GM18951 (cell line): ENCODE results near the gene LZTFL1.

ENCODE experiments used
- POLR2A ChIP-seq: IDR thresholded peaks from 4 replicates; pipeline ENCODE4 v1.6.1; 2011; ENCODE audit warnings: mild to moderate bottlenecking; ENCODE audit not compliant: insufficient read length, insufficient read depth; ENCODE audit errors: extremely low read depth
- in situ Hi-C: fragments of 300-500 bp; cut with MboI; formaldehyde crosslinking; loops from one replicate; pipeline ENCODE4 v1.12.0; 2022; ENCODE audit warnings: low sequenced_read_pairs, mixed read lengths, inconsistent platforms; ENCODE audit not compliant: unreplicated experiment

Gene LZTFL1

GRCh38 chr3:45779746-45780735 is 61.9 kb downstream of the LZTFL1 start:
- TF ChIP-seq POLR2A = no peak
- in situ Hi-C loops = no loop called here

DNA sequence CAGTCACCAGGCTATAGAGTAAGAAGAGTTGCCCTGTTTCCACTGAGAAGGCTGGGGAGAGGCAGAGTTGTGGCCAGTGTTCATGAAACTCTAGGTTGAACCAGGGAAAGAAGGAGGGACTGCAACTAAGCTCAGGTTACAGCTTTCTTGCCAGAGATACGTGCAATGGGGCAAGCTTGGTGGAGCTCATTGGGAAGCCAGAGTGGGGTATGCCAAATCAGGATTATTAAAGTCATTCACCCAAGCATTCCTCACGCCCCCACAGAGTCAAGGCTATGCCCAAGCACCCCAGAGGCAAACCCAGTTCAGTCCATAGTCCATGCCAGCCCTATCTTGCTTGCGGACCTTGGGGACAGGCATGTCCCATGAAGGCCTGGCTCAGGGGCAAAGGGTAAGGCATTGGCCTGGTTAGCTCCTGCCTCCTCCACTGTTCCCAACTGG is 63.1 kb downstream of the LZTFL1 start:
- in situ Hi-C loops = no loop called here
- TF ChIP-seq POLR2A = no peak

- in situ Hi-C loops = no loop called here
- no peak for TF ChIP-seq POLR2A
Measured at GRCh38 chr3:45777746-45778386, 64.1 kb downstream of the LZTFL1 start.

DNA sequence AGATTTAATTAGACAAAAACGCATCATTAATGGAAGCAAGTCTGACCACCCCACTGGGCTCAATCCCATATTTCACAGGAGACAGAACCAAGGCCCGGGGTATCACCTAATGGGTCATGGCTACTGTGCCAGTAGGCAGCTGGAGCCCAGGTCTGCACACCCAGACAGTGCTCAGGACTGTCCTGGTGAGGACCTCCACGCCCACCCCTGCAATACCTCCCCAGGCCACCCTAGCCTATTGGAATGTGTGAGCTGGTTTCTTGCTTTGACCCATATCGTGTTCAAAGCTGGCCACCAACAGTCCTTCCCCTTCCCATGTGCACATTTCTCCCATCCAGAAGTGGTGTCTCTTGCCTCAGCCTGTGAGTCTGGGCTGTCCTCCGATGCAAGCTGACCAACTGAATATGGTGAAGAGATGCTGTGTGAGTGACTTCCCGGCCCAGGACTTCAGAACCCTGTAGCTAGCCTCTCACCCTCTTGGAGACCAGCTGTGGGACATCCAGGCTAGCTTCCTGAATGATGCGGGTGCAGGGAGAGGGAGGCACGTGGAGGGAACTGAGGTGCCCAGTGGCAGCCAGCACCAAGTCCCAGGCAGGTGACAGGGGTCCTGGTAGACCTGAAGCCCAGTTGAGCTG is 64.7 kb downstream of the LZTFL1 start:
- TF ChIP-seq POLR2A = no peak
- in situ Hi-C loops = no loop called here

- in situ Hi-C loops = no loop called here
- no peak for TF ChIP-seq POLR2A
Measured at GRCh38 chr3:45776611-45777010, 65.3 kb downstream of the LZTFL1 start.

- no peak for TF ChIP-seq POLR2A
- in situ Hi-C loops = no loop called here
Measured at GRCh38 chr3:45776301-45776595, 65.7 kb downstream of the LZTFL1 start.

DNA sequence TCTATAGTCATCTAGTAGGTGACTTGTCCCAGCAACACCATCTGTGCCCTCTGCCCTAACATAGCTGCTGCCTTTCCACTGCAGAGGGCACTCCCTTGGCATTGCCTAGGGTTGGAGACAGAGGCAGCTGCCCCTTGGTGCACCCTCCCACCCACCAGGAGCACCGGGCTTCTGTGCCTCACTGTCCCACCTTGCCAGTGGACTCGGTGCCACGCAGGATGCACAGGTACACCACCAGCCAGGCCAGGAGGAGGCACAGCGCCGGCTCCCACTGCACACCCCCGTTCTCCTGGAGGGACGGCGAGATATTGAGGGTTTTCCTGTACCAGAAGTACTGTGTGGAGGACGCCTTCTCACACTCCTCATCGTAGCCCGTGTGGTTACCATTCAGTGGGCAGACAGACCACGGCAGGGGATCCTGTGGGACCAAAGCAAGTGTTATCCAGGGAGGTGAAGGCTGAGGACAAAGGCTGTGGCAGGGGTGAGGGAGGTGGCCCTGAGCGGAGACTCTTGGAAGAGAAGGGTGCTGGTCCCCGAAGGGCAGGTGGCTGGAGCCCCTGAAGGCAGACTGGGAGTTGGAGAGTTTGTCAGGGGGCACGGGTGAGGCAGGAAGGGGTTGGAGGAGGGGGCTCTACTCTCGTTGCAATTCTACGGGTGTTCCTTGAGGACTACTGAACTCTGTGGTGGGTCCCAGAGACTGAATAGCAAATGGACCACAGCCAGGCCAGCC is 66.2 kb downstream of the LZTFL1 start:
- TF ChIP-seq POLR2A = no peak
- in situ Hi-C loops = no loop called here

DNA sequence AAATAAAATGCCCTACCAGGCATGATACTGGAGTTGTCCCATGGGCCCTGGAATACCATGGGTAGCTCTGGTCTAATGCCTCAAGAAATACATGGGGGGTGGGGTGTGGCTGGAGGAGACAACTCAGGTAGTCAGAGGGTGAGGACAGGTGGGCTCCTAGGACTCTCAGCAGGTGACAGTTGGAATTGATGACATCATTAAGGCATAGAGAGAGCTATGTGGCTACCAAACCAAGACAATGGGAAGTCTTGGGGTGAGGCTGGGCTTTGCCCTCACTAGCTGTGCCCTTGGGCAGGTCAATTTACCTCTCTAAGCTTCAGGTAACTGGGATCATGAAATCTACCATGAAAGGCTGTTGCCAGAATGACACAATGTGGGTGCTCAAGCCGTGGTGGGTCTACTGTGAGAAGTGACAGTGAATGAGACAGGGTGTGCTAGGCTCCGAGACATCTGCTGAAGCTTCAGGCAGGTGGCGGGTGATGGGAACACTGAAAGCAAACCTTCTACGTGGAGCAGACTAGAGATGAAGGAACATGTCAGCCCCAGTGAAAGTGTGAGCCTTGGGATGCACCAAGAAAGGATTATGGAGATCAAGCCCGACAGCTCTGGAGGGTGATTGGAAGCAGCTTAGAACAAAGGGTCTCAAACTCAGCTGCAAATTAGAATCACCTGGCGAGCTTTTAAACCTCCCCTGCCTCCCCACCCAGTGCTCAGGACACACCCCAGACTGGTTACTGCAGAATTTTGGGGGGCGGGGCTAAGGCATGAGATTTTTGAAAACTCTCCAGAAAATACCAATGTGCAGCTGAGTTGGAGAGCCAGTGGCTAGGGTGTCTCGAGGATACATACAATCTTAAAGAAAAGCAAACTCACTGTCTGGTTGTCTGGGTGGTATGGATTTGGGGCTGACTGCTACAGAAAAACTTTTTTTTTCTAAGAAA is 67.1 kb downstream of the LZTFL1 start:
- in situ Hi-C loops = no loop called here

GRCh38 chr3:45773714-45774449 is 68.0 kb downstream of the LZTFL1 start:
- in situ Hi-C loops = no loop called here
- TF ChIP-seq POLR2A = no peak

More for the DNA sequence above, 67.1 kb downstream of the LZTFL1 start:
- TF ChIP-seq POLR2A = no peak
